H9 (cell line): Measurements from ENCODE around the gene MOB3A. TPM values are rescaled to one million over a fixed set of nuclear protein-coding genes. Genes with fewer than 3 reads are reported as not detected.

ENCODE experiments used
- DNase-seq: peaks from one replicate; pipeline ENCODE4 v3.0.0-alpha.2; 2017
- H2AFZ ChIP-seq: one replicate; pipeline ENCODE4 v1.6.1; 2013; ENCODE audit warnings: mild to moderate bottlenecking, low read length, control low read depth, moderate library complexity
- H2AK5ac ChIP-seq: 2 replicates; pipeline ENCODE4 v1.6.1; 2013; ENCODE audit warnings: low read length, control low read depth, mixed read lengths; ENCODE audit not compliant: insufficient read length
- H2BK120ac ChIP-seq: one replicate; pipeline ENCODE4 v1.6.1; 2013; ENCODE audit warnings: low read depth, mild to moderate bottlenecking, low read length, control low read depth, inconsistent platforms; ENCODE audit not compliant: poor library complexity, severe bottlenecking
- H2BK12ac ChIP-seq: 2 replicates; pipeline ENCODE4 v1.6.1; 2013; ENCODE audit warnings: low read length, control low read depth, mixed read lengths, low read depth; ENCODE audit not compliant: insufficient read length
- H2BK15ac ChIP-seq: 2 replicates; pipeline ENCODE4 v1.6.1; 2013; ENCODE audit warnings: low read depth, low read length, control low read depth
- H2BK20ac ChIP-seq: one replicate; pipeline ENCODE4 v1.6.1; 2013; ENCODE audit warnings: low read depth, mild to moderate bottlenecking, low read length, control low read depth, inconsistent platforms; ENCODE audit not compliant: poor library complexity, severe bottlenecking
- H2BK5ac ChIP-seq: 2 replicates; pipeline ENCODE4 v1.6.1; 2013; ENCODE audit warnings: low read length, control low read depth, mixed read lengths; ENCODE audit not compliant: insufficient read length
- H3K14ac ChIP-seq: 2 replicates; pipeline ENCODE4 v1.6.1; 2013; ENCODE audit warnings: low read length, control low read depth; ENCODE audit not compliant: insufficient read depth
- H3K18ac ChIP-seq: 2 replicates; pipeline ENCODE4 v1.6.1; 2013; ENCODE audit warnings: low read depth, mild to moderate bottlenecking, mixed read lengths, low read length, control low read depth; ENCODE audit not compliant: insufficient read length
- H3K23ac ChIP-seq: 2 replicates; pipeline ENCODE4 v1.6.1; 2013; ENCODE audit warnings: low read length, control low read depth, mixed read lengths, low read depth; ENCODE audit not compliant: insufficient read length
- H3K23me2 ChIP-seq: 2 replicates; pipeline ENCODE4 v1.6.1; 2013; ENCODE audit warnings: low read depth, mild to moderate bottlenecking, mixed read lengths, low read length, control low read depth; ENCODE audit not compliant: insufficient read length, poor library complexity, severe bottlenecking
- H3K27ac ChIP-seq: 2 replicates; pipeline ENCODE4 v1.5.1; 2013; ENCODE audit warnings: low read length, control low read depth, mixed read lengths, low read depth; ENCODE audit not compliant: insufficient read length
- H3K27me3 ChIP-seq: 2 replicates; pipeline ENCODE4 v1.6.1; 2013; ENCODE audit warnings: low read length, control low read depth, inconsistent platforms; ENCODE audit not compliant: insufficient read depth
- H3K4ac ChIP-seq: 2 replicates; pipeline ENCODE4 v1.6.1; 2013; ENCODE audit warnings: low read depth, mild to moderate bottlenecking, control low read depth, inconsistent platforms, low read length, moderate library complexity
- H3K4me1 ChIP-seq: 2 replicates; pipeline ENCODE4 v1.6.1; 2013; ENCODE audit warnings: low read length, control low read depth, inconsistent platforms; ENCODE audit not compliant: insufficient read depth
- H3K4me2 ChIP-seq: 2 replicates; pipeline ENCODE4 v1.6.1; 2013; ENCODE audit warnings: low read length, control low read depth, mixed read lengths; ENCODE audit not compliant: insufficient read length, insufficient read depth
- H3K56ac ChIP-seq: 2 replicates; pipeline ENCODE4 v1.6.1; 2013; ENCODE audit warnings: low read depth, mild to moderate bottlenecking, mixed read lengths, low read length, control low read depth; ENCODE audit not compliant: insufficient read length
- H3K79me1 ChIP-seq: 2 replicates; pipeline ENCODE4 v1.6.1; 2013; ENCODE audit warnings: low read depth, mild to moderate bottlenecking, moderate library complexity, low read length, control low read depth, inconsistent platforms; ENCODE audit not compliant: insufficient read depth, poor library complexity, severe bottlenecking
- H3K79me2 ChIP-seq: 2 replicates; pipeline ENCODE4 v1.6.1; 2013; ENCODE audit warnings: low read length, control low read depth, inconsistent platforms; ENCODE audit not compliant: insufficient read depth
- H3K9ac ChIP-seq: 2 replicates; pipeline ENCODE4 v1.6.1; 2013; ENCODE audit warnings: low read length, control low read depth, mixed read lengths; ENCODE audit not compliant: insufficient read length; ENCODE audit errors: extremely low read depth
- H3K9me3 ChIP-seq: one replicate; pipeline ENCODE4 v1.6.1; 2013; ENCODE audit warnings: low read depth, low read length, inconsistent platforms; ENCODE audit not compliant: control insufficient read depth
- H3T11ph ChIP-seq: one replicate; pipeline ENCODE4 v1.6.1; 2013; ENCODE audit warnings: mild to moderate bottlenecking, low read length, control low read depth, inconsistent platforms
- H4K20me1 ChIP-seq: one replicate; pipeline ENCODE4 v1.6.1; 2013; ENCODE audit not compliant: control insufficient read depth, insufficient read length, insufficient read depth
- H4K5ac ChIP-seq: 2 replicates; pipeline ENCODE4 v1.6.1; 2013; ENCODE audit warnings: low read depth, mild to moderate bottlenecking, mixed read lengths, low read length, control low read depth; ENCODE audit not compliant: insufficient read length
- H4K8ac ChIP-seq: replicated peaks from 2 replicates; pipeline ENCODE4 v1.6.1; 2013; ENCODE audit warnings: low read length, control low read depth, mixed read lengths, low read depth; ENCODE audit not compliant: insufficient read length
- H4K91ac ChIP-seq: 2 replicates; pipeline ENCODE4 v1.6.1; 2013; ENCODE audit warnings: low read depth, mild to moderate bottlenecking, moderate library complexity, mixed read lengths, low read length, control low read depth; ENCODE audit not compliant: insufficient read length
- H3K27ac Mint-ChIP-seq, 3 experiments: 2 replicates in 2 of 3; 3 replicates in 1 of 3; pipeline ENCODE4 v1.8.0; 2020 to 2021; ENCODE audit warnings: mixed read lengths in 3 of 3, mild to moderate bottlenecking in 1 of 3, moderate library complexity in 1 of 3
- H3K27me3 Mint-ChIP-seq: 2 replicates; pipeline ENCODE4 v1.8.0; 2021; ENCODE audit warnings: low read depth, mild to moderate bottlenecking, moderate library complexity, mixed read lengths
- H3K36me3 Mint-ChIP-seq, 3 experiments: 2 replicates in 2 of 3; 3 replicates in 1 of 3; pipeline ENCODE4 v1.8.0; 2020 to 2021; ENCODE audit warnings: low read depth in 3 of 3, mixed read lengths in 3 of 3; ENCODE audit not compliant: insufficient read depth in 1 of 3
- H3K4me1 Mint-ChIP-seq, 2 experiments: 2 replicates each; pipeline ENCODE4 v1.8.0; 2020; ENCODE audit warnings: mixed read lengths in 2 of 2
- H3K4me3 Mint-ChIP-seq, 2 experiments: 2 replicates in 1 of 2; 3 replicates in 1 of 2; pipeline ENCODE4 v1.8.0; 2020 to 2021; ENCODE audit warnings: mild to moderate bottlenecking in 2 of 2, mixed read lengths in 2 of 2, moderate library complexity in 1 of 2
- H3K9me3 Mint-ChIP-seq, 2 experiments: 2 replicates in 1 of 2; 3 replicates in 1 of 2; pipeline ENCODE4 v1.8.0; 2020; ENCODE audit warnings: mild to moderate bottlenecking in 2 of 2, mixed read lengths in 2 of 2, moderate library complexity in 1 of 2
- WGBS: extraction: QIAGEN DNeasy Blood & Tissue Kit; methylation state at CpG from one replicate; pipeline ENCODE4 v1.1.7; 2013; ENCODE audit warnings: missing lambda C conversion rate, low lambda C conversion rate, mixed read lengths; ENCODE audit not compliant: insufficient read length; ENCODE audit errors: extremely low coverage; 5-methylcytosine and 5-hydroxymethylcytosine counted together
- total RNA-seq: library from RNA; stranded (reverse); gene quantifications from 2 replicates; pipeline ENCODE4 v1.2.1, GENCODE V29; 2021
- TF ChIP-seq, protein P1 (sequence below): fragments of 200-600 bp; sonication (generic); conservative IDR thresholded peaks from 3 replicates; pipeline ENCODE4 v1.8.0; 2021; ENCODE audit warnings: antibody characterized with exemption, mild to moderate bottlenecking

Gene MOB3A
- total RNA-seq, 1 experiment from 2014 or later, result 11.5 TPM

DNA sequence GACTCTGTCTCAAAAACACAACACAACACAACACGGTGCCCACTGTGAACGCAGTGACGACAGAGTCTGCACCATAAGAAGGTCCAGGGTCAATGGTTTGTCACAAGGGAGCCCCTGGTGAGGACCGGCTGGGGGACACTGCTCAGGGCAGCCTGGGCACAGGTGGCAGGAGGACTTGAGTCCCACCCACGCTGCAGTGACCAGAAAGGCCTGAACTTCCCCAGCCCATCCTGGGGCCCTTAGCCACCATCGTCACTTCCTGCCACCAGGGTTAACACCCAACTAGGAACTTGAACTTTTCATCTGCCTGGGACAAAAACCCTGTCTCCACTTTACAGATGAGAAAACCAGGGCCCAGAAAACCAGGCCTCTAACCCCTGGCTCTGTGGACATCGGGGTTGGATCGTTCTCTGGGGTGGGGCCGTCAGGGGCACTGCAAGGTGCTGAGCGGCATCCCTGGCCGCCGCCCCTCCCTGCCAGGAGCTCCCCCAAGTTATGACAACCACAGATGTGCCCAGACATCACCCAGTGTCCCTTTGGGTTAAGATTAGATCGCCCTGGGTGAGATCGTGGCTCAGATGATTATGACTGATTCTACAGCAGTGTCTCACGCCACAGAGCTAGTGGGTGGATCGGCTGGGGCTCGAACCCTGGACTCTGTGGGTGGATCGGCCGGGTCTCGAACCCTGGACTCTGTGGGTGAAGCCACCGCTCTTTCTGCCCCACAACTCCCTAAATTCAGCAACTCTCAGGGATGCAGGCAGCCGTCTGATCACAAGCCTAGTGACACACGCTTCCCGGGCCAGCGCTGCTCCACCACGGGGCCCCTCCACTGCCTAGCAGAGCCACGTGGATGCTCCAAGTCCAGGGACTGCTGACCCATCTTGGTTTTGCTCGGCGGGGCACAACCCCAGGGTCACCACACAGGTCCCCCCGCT, 14.0 kb downstream of the MOB3A start:
- no peak overlapping the region for H3K4me3 Mint-ChIP-seq
- Histone ChIP-seq H2BK5ac (no peak overlapping the region), H3K14ac (no peak overlapping the region; the same call in 1 of the 2 replicates), H3K23me2 (no peaks in the 10 kb centered on the region), H4K20me1 (no peaks in the 10 kb centered on the region), H2AFZ (no peak overlapping the region), H3K9me3 (no peaks in the 10 kb centered on the region), H4K8ac (no peak overlapping the region), H2BK20ac (no peak overlapping the region), H3T11ph (no peak overlapping the region), H2BK120ac (no peak overlapping the region), H2BK15ac (no peak overlapping the region), H3K27me3 (no peaks in the 10 kb centered on the region), H3K4ac (no peak overlapping the region), H3K9ac (no peak overlapping the region), H3K23ac (no peak overlapping the region), H3K4me1 (no peaks in the 10 kb centered on the region), H4K5ac (no peak overlapping the region), H3K18ac (no peak overlapping the region), H3K79me1 (no peaks in the 10 kb centered on the region), H3K4me2 (no peak overlapping the region), H3K56ac (no peak overlapping the region), H2AK5ac (no peak overlapping the region), H2BK12ac (no peak overlapping the region), H4K91ac (no peak overlapping the region), H3K79me2 (no peaks in the 10 kb centered on the region), H3K27ac (no peak overlapping the region)
- H3K36me3 Mint-ChIP-seq, result peaks cover 0 to 11% (median 0%) of the 10 kb centered on the region in 3 experiments; a peak in 2 of 7 replicates
- no peaks in the 10 kb centered on the region for H3K27me3 Mint-ChIP-seq
- TF ChIP-seq, protein P1, sequence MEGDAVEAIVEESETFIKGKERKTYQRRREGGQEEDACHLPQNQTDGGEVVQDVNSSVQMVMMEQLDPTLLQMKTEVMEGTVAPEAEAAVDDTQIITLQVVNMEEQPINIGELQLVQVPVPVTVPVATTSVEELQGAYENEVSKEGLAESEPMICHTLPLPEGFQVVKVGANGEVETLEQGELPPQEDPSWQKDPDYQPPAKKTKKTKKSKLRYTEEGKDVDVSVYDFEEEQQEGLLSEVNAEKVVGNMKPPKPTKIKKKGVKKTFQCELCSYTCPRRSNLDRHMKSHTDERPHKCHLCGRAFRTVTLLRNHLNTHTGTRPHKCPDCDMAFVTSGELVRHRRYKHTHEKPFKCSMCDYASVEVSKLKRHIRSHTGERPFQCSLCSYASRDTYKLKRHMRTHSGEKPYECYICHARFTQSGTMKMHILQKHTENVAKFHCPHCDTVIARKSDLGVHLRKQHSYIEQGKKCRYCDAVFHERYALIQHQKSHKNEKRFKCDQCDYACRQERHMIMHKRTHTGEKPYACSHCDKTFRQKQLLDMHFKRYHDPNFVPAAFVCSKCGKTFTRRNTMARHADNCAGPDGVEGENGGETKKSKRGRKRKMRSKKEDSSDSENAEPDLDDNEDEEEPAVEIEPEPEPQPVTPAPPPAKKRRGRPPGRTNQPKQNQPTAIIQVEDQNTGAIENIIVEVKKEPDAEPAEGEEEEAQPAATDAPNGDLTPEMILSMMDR, result no peak
- no CpG with 5 or more reads among the region's 30 CpGs for WGBS
- no peaks in the 10 kb centered on the region for H3K9me3 Mint-ChIP-seq
- H3K4me1 Mint-ChIP-seq, result peaks cover 0 to 5% of the 10 kb centered on the region in 2 experiments; a peak in 2 of 4 replicates
- DNase-seq, result no peak
- H3K27ac Mint-ChIP-seq, result peak overlapping the region in 1 of 3 experiments; percentile 49; a peak in 1 of 7 replicates
